Measurements from ENCODE around the gene GDF10. TPM values are rescaled to one million over a fixed set of nuclear protein-coding genes. Genes with fewer than 3 reads are reported as not detected.

GDF10 gene
- total RNA-seq, 1 donor from 2014 or later: 1.7 TPM

- intact Hi-C loops (cut with DNase I): no loop called here
- H3K4me1 ChIP-seq: peaks cover 14% of the 10 kb centered on the region
- H3K9me3 ChIP-seq: no peaks in the 10 kb centered on the region
- H3K36me3 ChIP-seq: no peaks in the 10 kb centered on the region
- peak; percentile 58 to 76 (median 74) for TF ChIP-seq CTCF (IDR thresholded peaks at IDR 0.05)
- no peak for TF ChIP-seq POLR2A (IDR thresholded peaks at IDR 0.05)
- no peak for TF ChIP-seq POLR2AphosphoS5 (IDR thresholded peaks at IDR 0.05; ENCODE audit: insufficient read depth in 1 of 2, low read depth in 1 of 2)
- H3K27ac ChIP-seq: no peak overlapping the region
- no peak overlapping the region for H3K4me3 ChIP-seq
- H3K27me3 ChIP-seq: no peaks in the 10 kb centered on the region
- DNase-seq (ENCODE audit: extremely low spot score in 2 of 2): no peak
These were observed 12.1 kb downstream of the GDF10 start for GRCh38 chr10:47311932-47312662.

- Histone ChIP-seq H3K9me3 (no peaks in the 10 kb centered on the region), H3K27ac (no peak overlapping the region)
- intact Hi-C loops (cut with DNase I): no loop called here
These were observed 12.6 kb downstream of the GDF10 start for GRCh38 chr10:47312663-47312995.

GRCh38 chr10:47314416-47314970 lies 14.5 kb downstream of the GDF10 start:
- Histone ChIP-seq H3K27me3 (no peaks in the 10 kb centered on the region), H3K4me1 (peaks cover 14% of the 10 kb centered on the region), H3K9me3 (no peaks in the 10 kb centered on the region), H3K27ac (no peak overlapping the region), H3K4me3 (no peak overlapping the region), H3K36me3 (no peaks in the 10 kb centered on the region)
- intact Hi-C loops (cut with DNase I): no loop called here
- no peak for TF ChIP-seq CTCF (IDR thresholded peaks at IDR 0.05)
- TF ChIP-seq POLR2A (IDR thresholded peaks at IDR 0.05): no peak
- DNase-seq (ENCODE audit: extremely low spot score in 2 of 2): no peak

More at GRCh38 chr10:47312663-47312995, 12.6 kb downstream of the GDF10 start:
- TF ChIP-seq CTCF (IDR thresholded peaks at IDR 0.05): no peak
- no peak for TF ChIP-seq POLR2AphosphoS5 (IDR thresholded peaks at IDR 0.05; ENCODE audit: insufficient read depth in 1 of 2, low read depth in 1 of 2)
- TF ChIP-seq POLR2A (IDR thresholded peaks at IDR 0.05): no peak
- Histone ChIP-seq H3K4me1 (peaks cover 14% of the 10 kb centered on the region), H3K27me3 (no peaks in the 10 kb centered on the region), H3K4me3 (no peak overlapping the region), H3K36me3 (no peaks in the 10 kb centered on the region)
- no peak for DNase-seq (ENCODE audit: extremely low spot score in 2 of 2)

- Histone ChIP-seq H3K36me3 (no peaks in the 10 kb centered on the region), H3K27me3 (no peaks in the 10 kb centered on the region), H3K27ac (no peak overlapping the region), H3K4me3 (no peak overlapping the region), H3K4me1 (peaks cover 14% of the 10 kb centered on the region), H3K9me3 (no peaks in the 10 kb centered on the region)
- TF ChIP-seq POLR2A (IDR thresholded peaks at IDR 0.05) (no peak), POLR2AphosphoS5 (IDR thresholded peaks at IDR 0.05; ENCODE audit: insufficient read depth in 1 of 2, low read depth in 1 of 2) (no peak), CTCF (IDR thresholded peaks at IDR 0.05) (no peak)
- intact Hi-C loops (cut with DNase I): no loop called here
- no peak for DNase-seq (ENCODE audit: extremely low spot score in 2 of 2)
These were observed 15.4 kb downstream of the GDF10 start for GRCh38 chr10:47315421-47315820.

- no peak overlapping the region for H3K27ac ChIP-seq
- no peaks in the 10 kb centered on the region for H3K27me3 ChIP-seq
- DNase-seq (ENCODE audit: extremely low spot score in 2 of 2): no peak
- TF ChIP-seq POLR2AphosphoS5 (IDR thresholded peaks at IDR 0.05; ENCODE audit: insufficient read depth in 1 of 2, low read depth in 1 of 2) (no peak), POLR2A (IDR thresholded peaks at IDR 0.05) (no peak), CTCF (IDR thresholded peaks at IDR 0.05) (no peak)
- intact Hi-C loops (cut with DNase I): no loop called here
- peaks cover 9% of the 10 kb centered on the region for H3K4me1 ChIP-seq
- H3K9me3 ChIP-seq: no peaks in the 10 kb centered on the region
- H3K36me3 ChIP-seq: no peaks in the 10 kb centered on the region
- H3K4me3 ChIP-seq: no peak overlapping the region
These were observed 16.1 kb downstream of the GDF10 start for GRCh38 chr10:47316131-47316530.

Data from vagina (tissue), 2 donors.